Activated CD8-positive, alpha-beta memory T cell treated with anti-CD3 and anti-CD28 coated beads for 1 hour (primary cell): ENCODE results near the gene FAM124A.

Source experiments
- DNase-seq, 2 donors: peaks; one replicate each; pipeline ENCODE4 v3.0.0-alpha.2; 2020; ENCODE audit warnings: low read depth in 1 of 2; ENCODE audit errors: extremely low read depth in 1 of 2

FAM124A gene

GRCh38 chr13:51220706-51221105 is 1.5 kb upstream of the FAM124A start:
- no peak for DNase-seq

GRCh38 chr13:51221108-51221507 is 1.1 kb upstream of the FAM124A start:
- DNase-seq, result no peak

DNA sequence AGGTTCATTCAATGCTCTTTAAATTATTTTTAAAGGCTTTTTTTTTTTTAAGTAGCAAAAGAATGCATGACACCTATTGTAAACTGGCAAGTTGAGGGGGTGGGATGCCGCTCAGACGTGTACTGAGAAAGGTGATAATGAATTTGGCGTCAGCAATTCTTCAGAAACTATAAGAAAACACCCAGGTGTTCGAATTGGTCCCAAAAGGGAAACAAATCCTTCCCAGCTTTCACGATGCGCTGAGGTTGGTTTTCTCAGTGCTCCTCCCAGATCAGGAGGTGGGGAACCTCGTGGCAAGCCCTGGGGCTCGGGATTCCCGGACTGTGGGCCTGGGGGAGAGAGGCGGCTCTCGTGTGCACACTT is 543 bp upstream of the FAM124A start:
- no peak for DNase-seq

DNA sequence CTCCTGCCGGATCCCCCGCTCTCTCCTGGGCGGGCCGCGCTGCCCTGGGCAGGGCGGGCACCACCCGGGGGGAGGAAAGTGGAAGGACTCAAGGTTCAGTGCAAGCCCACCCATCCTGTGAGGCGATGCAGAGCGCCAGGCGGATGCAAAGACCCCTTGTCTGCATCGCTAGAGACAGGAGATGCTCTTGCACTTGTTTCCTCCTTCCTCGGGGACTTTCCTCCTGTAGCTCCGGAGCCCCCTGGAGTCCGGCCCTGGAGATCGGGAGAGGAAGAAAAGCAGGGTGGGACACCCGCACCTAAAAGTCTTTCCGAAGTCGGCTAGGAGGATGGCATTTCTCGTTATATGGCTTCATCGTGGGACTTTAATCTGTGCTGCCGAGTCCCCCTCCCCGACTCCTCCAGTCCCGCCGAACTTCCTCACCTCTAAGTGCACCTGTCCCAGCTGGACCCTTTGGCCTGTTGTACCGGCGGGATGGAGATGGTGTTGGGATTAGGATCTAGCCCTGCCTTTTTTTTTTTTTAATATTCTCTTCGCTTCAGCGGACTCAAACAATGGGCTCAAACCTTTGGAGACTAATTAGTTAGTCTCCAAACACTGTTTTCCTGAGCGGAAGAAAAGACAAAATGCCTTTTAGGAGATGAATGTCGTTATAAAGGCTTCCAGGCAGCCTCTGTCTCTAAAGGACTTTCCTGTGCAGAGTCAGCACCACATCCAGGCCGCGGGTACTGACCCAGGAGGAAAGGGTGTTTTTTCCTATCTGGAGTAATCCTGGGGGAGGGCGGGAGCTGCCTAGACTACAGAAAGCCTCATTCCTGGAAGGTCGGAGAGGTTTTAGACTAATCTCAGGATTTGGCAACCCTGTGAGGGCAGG is 725 bp downstream of the FAM124A start:
- no peak for DNase-seq

- no peak for DNase-seq
These were observed 1.5 kb downstream of the FAM124A start for GRCh38 chr13:51223560-51224270.

DNA sequence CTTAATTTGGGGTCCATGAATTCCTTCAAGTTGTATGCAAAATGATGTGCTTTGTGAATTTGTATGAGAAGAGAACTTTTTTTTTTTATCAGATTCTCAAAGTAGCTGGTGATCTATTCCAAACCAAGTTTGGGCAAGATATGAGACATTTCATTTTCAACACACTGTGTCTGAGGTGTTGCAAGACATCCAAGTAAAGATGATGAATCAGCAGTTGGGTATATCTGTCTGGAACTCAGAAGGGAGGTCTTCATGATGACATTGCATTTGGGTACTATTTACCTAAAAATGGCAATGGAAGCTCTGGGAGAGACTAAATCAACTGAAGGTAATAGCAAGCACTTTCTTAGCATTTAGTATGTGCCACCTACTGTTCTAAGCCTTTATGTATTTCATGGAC is 2.8 kb downstream of the FAM124A start:
- no peak for DNase-seq

DNA sequence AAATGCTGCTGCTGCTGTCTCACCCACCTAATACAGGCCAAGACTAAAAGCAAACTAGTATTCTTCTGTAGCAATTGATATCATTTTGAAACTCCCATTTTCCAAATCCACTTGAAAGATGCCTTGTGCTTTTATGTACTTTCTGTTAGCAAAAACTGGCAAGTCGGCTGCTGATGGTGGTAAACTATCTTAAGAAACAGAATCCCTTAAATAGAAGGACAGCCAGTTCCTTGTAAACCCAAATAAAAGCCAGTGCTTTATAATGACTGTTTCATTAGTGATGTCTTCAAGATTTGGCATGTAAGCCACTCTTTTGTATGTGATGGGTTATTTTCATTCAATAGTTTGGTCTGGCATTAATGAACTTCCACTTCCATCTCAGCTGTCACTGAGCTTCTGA is 5.2 kb downstream of the FAM124A start:
- DNase-seq, result no peak

DNA sequence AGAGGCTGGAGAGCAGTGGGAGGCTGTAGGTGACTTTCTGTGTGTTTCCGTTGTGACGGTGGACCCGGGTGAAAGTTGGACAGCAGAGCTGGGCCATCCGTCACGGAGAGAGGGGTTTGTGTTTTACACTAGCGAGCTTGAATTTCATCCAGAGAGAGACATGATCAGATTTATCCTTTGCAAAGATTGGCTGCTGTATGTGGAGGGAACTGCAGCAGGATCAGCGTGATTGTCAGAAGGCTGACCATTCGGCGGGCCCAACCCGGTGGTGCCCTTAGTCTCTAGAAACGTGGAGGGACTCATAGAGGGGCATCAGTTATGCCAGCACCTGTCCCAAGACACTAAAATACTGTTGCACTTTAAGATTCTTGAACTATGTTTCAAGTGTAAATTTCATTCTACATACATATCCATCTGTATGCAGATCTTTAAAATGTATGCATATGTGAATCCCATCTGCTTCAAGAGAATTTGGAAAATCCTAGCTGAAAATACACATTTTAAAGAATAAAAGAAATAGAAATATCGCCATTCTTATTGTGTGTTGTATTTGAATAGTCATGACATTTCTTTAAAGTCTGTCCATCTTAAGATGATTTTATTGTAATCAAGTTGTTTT is 7.0 kb downstream of the FAM124A start:
- no peak for DNase-seq

DNA sequence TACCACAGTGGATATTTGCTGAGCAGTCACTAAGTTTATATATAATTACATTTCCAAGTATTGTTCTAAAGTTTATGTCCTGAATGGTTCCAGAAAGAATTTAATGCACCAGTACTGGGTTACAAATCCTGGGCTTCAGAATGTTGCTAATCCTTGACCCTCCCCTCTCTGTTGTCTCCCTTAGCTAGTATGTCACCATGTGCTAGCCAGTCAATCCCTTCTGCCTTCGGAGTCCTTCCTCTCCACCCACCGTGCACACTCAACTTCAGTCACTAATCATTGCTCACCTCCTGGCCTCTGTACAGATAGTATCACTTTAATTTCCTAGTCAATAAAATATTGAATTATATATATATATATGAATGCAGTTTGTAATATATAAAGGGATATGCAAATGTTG is 7.5 kb downstream of the FAM124A start:
- no peak for DNase-seq

GRCh38 chr13:51230477-51231105 is 8.4 kb downstream of the FAM124A start:
- no peak for DNase-seq

- DNase-seq, result no peak
These were observed 9.3 kb downstream of the FAM124A start for GRCh38 chr13:51231456-51231855.

DNA sequence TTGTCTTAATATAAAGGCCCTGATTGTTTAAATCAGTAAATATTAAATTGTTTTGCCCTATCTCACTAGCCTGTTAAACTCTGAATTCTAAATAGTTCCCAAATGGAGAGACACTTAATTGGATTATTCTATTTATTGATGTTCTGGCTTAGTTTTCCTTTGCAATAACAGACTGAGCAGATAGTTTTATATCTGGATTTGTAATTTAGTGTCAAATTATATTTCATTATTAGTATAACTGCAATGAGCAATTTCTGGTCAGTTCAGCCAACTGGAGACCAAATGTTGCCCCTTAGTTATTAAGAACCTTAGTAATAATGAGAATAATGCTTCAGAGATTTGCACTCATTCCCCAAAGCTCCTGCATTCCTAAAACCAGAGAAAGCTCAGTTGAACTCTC is 10.1 kb downstream of the FAM124A start:
- no peak for DNase-seq

DNA sequence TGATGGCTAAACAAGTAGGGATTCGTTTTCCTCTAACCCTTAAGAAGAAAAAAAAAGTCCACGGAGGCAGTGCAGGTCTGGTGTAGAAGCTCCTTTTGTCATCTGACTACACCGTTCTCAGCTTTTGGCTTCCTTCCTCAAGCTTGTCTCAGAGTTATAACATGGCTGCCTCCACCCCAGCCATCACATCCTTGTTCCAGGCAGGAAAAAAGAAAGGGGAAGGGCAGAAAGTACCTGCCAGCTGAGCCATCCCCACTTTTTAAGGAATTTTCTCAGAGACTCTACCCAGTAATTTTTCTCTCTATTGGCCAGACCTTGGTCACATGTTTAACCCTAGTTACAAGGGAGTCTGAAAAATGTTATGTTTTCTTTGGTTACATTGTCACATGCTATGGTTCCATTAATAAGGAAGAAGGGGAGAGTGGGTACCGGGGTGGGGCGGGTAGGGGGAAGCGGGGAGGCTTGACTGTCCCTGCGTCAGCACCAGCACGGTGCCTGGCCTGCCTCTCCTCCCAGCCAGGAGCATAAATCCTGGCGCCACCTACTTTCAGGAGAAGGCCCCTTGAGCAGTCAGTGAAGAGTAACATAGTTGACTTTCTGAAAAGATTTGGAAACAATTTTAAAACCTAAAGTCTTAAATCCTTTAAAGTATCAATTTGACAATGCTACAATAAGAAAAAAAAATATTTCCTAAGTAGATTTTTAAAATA is 11.1 kb downstream of the FAM124A start:
- DNase-seq, result no peak

- DNase-seq, result no peak
These were observed 12.5 kb downstream of the FAM124A start for GRCh38 chr13:51234676-51235075.

DNA sequence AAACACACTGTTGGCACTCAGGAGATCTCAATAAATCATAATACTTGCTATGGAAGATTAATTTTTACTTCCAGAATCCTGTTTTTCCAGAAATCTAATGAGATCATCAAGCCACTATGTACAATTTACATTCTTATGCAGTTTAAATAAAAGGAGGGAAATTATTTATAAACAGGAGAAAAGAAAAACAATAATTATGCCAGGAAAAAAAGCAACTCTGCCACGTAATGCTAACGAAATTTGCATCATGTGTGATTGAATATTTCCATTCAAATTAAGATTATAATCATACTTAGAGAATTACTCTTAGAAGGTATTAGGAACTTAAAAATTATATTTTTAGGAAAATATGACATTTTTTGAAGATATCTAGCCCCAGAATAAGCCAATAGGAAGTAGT is 13.0 kb downstream of the FAM124A start:
- no peak for DNase-seq

GRCh38 chr13:51235756-51236490 is 13.7 kb downstream of the FAM124A start:
- no peak for DNase-seq

GRCh38 chr13:51236491-51236792 is 14.2 kb downstream of the FAM124A start:
- no peak for DNase-seq

DNA sequence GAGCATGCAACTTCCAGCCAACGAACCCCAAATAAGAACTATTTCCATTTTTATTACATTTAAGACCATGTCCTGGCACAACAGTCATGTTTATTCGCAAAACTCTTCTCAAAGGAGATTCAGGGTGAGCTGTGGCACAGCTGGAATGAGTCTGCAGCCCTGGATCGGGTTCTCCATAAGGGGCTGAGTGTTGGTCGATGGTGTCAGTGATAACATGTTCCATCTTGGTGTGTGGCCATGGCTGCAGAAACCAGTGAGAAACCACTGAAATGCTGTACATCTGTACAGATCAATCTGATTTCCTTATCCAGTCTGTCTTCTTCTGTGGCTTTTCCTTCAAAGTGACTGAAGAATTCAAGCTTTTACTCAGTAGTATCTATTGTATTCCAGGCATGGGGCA is 15.2 kb downstream of the FAM124A start:
- DNase-seq, result no peak

- no peak for DNase-seq
These were observed 15.7 kb downstream of the FAM124A start for GRCh38 chr13:51237887-51238286.

GRCh38 chr13:51240178-51240577 is 18.0 kb downstream of the FAM124A start:
- DNase-seq, result no peak
